NCI-H226 (cell line): ENCODE results near the gene VPS8.
"Not testable (repeated sequence)": the region's sequence is repeated elsewhere in the genome, so short reads cannot be mapped to it uniquely, and the experiment has no call there.

Source experiments
- DNase-seq: peaks from one replicate; pipeline ENCODE4 v3.0.0-alpha.2; 2015

The VPS8 gene

GRCh38 chr3:184932777-184933176 is 120.8 kb downstream of the VPS8 start:
- no peak for DNase-seq

DNA sequence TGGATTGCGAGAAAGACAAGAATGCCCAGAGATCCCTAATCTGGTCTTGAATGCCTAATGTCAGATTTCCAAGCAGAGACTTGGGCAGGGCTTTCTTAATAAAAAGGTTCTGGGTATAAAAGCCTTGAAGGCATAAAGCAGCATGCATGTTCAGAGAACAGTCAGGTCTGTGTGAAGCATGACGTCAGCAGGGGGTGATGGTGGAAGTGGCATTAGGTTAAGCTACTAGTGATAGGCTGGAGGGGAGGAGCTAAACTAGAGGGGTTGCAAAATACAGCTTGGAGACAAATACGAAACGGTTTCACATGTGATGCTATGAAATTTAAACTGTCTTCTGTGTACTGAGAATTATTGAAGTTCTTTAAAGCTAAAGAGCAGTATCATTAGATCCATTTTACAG is 125.6 kb downstream of the VPS8 start:
- no peak for DNase-seq

- no peak for DNase-seq
These were observed 129.4 kb downstream of the VPS8 start for GRCh38 chr3:184941408-184941807.

- no peak for DNase-seq
These were observed 130.8 kb downstream of the VPS8 start for GRCh38 chr3:184942735-184943134.

GRCh38 chr3:184944241-184944640 is 132.3 kb downstream of the VPS8 start:
- DNase-seq, result no peak

GRCh38 chr3:184945886-184946625 is 134.1 kb downstream of the VPS8 start:
- DNase-seq, result no peak

- DNase-seq, result no peak
These were observed 135.0 kb downstream of the VPS8 start for GRCh38 chr3:184946917-184947316.

GRCh38 chr3:184949251-184949965 is 137.4 kb downstream of the VPS8 start:
- DNase-seq, result no peak

- not testable (repeated sequence) for DNase-seq
These were observed 138.8 kb downstream of the VPS8 start for GRCh38 chr3:184950816-184951215.

DNA sequence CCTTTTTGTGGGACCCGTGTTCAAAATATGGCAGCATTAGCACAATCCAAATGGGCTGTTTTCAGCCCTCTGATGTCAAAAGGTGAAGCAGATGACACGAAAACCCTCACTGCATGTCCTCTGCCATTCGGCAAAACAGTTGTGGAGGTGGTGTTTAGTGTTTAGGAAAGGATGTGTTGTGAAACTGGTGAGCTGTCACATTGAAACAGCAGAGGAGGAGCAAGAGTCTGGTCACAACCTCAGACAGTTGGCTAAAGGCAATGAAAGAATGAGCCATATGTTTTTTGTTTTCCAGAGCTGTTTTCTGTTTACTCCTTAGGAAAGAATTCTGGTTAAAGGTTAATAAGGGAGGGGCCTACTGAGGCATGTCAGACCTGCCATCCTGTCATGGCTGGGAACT is 140.7 kb downstream of the VPS8 start:
- DNase-seq, result no peak

- no peak for DNase-seq
These were observed 141.4 kb downstream of the VPS8 start for GRCh38 chr3:184953401-184953800.

DNA sequence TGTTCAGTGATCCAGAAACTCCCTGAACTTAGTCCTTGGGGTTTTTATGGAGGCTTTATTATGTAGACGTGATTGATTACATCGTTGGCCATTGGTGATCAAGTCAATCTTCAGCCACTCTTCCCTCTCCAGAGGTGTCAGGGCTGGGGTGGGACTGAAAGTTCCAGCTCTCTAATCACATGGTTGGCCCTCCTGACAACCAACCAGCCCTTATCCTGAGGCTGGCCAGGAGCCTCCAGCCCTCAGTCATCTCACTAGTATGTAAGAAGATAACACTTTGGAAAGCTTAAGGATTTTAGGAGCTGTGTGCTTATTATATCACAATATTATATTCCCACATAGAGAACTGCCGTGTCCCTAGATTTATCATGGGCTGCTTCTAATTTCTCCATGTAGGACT is 142.3 kb downstream of the VPS8 start:
- DNase-seq, result no peak

GRCh38 chr3:184954851-184955250 is 142.9 kb downstream of the VPS8 start:
- DNase-seq, result not testable (repeated sequence)

DNA sequence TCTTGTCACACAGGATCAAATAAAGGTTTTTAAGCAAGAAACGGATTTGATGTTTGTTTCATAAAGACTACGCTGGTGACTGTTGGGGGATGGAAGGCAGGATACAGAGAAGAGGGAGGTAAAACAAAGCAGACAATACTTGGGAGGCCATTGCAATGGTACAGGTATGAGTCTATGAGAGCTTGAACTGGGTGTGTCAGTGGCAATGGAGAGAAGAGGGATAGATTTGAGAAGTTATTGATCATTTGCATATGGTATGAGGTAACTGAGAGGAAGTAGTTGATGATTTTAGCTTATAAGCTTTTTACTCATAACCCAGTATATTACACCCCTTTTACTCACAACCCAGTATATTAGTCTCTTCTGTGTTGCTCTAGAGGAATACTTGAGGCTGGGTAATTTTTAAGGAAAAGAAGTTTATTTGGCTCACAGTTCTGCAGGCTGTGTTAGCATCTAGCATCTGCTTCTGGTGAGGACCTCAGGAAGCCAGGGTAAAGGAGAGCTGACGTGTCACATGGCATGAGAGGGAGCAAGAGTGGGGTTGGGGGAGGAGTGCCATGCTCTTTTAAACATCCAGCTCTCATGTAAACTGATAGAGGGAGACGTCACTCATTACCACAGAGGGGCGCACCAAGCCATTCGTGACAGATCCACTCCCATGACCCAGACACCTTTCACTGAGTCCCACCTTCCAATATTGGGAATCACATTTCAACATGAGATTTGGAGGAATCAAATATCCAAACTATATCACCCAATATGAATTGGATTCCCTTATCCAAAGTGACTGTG is 153.9 kb downstream of the VPS8 start:
- DNase-seq, result no peak

DNA sequence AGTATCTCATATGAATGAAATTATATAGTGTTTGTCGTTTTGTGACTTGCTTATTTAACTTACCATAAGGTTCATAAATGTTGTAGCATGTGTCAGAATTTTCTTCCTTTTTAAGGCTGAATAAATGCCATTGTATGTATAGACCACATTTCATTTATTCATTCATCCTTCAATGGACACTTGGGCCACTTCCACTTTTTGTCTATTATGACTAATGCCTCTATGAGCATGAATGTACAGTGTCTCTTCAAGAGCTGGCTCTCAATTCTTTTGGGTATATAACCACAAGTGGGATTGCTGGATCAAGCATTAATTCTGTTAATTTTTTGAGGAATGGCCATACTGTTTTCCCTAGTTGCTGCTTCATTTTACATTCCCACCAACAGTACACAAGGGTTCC is 156.1 kb downstream of the VPS8 start:
- no peak for DNase-seq

DNA sequence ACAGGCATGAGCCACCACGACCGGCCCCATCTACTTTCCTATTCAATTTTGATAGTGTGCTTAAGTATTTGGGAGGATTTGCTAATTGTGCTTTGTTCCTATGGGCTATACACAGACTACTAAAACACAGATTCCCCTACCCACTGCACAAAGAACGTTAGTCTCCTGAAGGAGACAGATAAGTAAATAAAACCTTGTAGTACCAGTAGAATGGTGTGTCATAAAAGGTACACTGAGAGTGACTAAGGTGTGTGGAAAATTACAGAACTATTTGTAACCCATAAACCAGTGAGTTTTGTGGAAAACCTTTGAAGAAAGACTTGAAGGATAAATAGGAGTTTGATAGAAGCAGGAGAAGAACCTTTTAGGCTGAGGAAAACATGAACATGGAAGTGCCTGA is 158.2 kb downstream of the VPS8 start:
- no peak for DNase-seq

DNA sequence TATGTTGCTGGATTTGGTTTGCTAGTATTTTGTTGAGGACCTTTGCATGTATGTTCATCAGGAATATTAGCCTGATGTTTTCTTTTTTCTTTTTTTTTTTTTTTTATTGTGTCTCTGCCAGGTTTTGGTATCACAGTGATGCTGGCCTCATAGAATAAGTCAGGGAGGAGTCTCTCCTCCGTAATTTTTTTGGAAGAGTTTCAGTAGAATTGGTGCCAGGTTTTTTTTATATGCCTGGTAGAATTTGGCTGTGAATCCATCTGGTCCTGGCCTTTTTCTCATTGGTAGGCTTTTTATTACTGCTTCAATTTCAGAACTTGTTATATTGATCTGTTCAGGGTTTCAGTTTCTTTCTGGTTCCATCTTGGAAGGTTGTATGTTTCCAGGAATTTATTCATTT is 165.8 kb downstream of the VPS8 start:
- DNase-seq, result no peak

- DNase-seq, result no peak
These were observed 169.1 kb downstream of the VPS8 start for GRCh38 chr3:184981071-184981470.

DNA sequence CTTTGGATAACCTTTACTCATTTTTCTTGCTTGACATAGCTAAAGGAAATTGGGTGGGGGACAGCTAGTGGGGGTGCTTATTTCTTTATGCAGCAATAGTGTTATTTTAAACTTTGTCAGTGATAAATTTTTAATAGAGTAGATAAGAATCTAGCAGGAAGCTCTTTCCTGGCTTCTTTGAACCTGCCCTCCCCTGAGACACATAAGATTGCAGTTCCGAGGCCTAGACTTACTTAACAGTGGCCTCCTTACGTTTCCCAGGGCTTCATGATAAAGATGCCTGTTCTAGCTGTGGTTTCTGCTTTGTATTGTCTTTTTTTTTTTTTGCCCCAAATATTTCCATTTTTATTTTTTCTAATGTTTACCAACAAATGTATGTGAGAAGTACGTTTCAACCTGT is 170.1 kb downstream of the VPS8 start:
- DNase-seq, result no peak

DNA sequence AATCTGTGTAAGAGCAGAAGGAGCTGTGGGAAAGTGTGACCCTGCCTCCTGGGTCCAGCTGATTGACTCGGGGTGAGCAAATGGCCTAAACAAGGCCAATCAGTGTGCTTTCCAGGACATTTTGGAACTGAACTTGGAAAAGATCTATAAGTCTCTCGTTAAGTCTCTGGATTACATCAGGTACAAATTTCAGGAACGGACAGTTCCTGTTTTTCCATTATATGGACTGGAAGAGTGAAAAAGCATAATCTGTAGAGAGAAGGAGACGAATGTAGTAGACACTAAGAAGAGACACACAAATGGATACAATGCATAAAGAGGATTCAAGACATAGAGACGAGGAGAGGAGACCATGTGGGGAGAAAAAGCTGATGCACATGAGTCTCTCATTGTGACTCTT is 173.6 kb downstream of the VPS8 start:
- no peak for DNase-seq

- DNase-seq, result no peak
These were observed 174.5 kb downstream of the VPS8 start for GRCh38 chr3:184986366-184986889.

DNA sequence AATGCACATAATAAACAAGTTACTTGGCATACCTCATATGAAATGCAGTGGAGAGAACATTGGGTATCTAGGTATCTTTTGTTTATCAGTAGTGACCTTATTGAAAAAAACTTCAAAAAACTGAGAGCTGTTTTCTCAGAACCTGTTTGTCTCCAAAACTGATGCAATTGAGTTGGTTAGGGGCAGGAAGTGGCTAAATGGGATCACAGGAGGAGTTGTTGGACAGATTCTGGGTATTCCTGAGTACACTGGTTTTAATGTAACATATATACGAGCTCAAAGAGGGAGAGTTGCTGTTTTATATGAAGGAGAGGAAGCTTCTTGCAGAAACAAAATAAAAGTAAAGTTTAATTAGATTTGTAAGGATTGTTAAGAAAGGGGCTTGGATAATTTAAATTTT is 181.4 kb downstream of the VPS8 start:
- DNase-seq, result no peak

DNA sequence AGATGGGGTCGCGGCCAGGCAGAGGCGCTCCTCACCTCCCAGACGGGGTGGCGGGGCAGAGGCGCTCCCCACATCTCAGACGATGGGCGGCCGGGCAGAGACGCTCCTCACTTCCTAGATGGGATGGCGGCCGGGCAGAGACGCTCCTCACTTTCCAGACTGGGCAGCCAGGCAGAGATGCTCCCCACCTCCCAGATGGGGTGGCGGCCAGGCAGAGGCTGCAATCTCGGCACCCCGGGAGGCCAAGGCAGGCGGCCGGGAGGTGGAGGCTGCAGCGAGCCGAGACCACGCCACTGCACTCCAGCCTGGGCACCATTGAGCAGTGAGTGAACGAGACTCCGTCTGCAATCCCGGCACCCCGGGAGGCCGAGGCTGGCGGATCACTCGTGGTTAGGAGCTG is 191.9 kb downstream of the VPS8 start:
- DNase-seq, result not testable (repeated sequence)

DNA sequence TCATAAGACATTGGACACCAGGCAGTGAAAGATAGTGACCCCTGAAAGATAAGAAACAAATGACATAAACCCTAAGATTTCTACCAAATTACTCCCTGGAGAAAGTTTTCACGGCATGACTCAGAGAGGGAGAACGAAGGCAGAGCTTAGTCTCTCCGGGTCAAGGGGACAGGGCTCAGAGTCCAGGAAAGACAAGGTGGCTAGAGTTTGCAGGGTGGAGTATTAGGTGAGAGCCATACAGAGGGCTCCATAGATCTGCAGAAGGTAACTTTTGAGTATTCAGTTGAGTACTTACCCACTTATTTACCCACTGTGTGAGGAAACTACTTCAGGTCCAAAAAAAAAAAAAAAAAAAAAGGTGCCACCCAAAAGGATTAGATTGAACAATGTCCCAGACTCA is 197.7 kb downstream of the VPS8 start:
- DNase-seq, result no peak
